ENCODE results near the gene ZDHHC14.

Gene ZDHHC14

DNA sequence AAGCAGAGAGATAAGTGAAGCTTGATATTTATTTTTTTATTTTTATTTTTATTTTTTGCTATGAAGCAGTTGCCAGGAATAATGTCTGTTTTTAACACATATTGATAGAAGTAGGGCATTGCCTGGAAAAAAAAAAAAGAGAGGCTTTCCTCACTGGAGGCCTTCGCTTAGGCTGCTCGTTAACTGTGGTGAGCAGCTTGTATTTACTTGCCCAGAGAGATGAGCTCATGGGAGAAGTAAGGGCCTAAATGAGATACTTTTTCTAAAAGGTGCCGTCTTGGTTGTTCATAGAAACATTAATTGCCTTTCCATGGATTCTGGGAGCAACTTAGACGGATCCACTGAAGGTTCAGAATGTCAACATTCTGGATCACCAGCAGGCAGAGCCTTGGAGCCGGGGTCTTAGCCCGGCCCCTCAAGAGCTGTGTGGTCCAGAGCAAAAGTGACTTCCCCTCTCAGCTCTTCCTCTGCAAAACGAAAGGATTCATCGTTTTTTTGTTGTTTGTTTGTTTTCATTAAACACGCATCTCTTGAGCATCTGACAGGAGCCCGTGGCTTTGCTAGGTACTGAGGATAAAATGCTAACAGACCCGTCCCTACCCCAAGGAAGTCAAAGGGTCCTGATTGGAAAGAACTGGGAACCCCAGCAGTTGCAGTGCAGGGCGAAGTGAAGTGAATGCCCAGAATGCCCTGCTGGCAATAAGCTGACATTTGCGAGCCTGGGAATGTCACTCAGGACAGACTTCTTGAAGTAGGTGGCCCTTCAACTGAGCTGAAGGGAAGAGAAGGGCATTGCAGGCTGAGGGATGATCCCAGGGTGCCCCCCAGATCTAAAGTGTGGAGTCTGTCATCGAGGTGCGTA is 138.5 kb downstream of the ZDHHC14 start:
- H3K27ac ChIP-seq: no peak overlapping the region
- TF ChIP-seq, protein P1, sequence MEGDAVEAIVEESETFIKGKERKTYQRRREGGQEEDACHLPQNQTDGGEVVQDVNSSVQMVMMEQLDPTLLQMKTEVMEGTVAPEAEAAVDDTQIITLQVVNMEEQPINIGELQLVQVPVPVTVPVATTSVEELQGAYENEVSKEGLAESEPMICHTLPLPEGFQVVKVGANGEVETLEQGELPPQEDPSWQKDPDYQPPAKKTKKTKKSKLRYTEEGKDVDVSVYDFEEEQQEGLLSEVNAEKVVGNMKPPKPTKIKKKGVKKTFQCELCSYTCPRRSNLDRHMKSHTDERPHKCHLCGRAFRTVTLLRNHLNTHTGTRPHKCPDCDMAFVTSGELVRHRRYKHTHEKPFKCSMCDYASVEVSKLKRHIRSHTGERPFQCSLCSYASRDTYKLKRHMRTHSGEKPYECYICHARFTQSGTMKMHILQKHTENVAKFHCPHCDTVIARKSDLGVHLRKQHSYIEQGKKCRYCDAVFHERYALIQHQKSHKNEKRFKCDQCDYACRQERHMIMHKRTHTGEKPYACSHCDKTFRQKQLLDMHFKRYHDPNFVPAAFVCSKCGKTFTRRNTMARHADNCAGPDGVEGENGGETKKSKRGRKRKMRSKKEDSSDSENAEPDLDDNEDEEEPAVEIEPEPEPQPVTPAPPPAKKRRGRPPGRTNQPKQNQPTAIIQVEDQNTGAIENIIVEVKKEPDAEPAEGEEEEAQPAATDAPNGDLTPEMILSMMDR (IDR thresholded peaks at IDR 0.05): no peak

DNA sequence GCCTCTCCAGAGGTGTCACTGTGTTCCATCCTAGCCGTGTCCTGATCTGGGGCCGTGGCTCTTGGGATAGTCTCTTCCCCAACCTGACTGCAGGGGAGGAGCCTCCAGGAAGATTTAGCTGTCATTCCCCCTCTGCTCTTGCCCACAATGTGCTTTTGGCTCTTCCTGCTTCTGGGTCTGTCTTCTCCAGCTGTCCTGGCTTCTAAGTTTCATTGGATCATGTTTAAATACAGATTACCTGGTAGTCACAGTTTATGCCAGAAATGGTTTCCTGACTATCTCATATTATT is 139.1 kb downstream of the ZDHHC14 start:
- TF ChIP-seq, protein P1 (IDR thresholded peaks at IDR 0.05): no peak
- TF ChIP-seq ZFX (IDR thresholded peaks at IDR 0.05; ENCODE audit: borderline replicate concordance): no peak
- H3K27ac ChIP-seq: no peak overlapping the region

DNA sequence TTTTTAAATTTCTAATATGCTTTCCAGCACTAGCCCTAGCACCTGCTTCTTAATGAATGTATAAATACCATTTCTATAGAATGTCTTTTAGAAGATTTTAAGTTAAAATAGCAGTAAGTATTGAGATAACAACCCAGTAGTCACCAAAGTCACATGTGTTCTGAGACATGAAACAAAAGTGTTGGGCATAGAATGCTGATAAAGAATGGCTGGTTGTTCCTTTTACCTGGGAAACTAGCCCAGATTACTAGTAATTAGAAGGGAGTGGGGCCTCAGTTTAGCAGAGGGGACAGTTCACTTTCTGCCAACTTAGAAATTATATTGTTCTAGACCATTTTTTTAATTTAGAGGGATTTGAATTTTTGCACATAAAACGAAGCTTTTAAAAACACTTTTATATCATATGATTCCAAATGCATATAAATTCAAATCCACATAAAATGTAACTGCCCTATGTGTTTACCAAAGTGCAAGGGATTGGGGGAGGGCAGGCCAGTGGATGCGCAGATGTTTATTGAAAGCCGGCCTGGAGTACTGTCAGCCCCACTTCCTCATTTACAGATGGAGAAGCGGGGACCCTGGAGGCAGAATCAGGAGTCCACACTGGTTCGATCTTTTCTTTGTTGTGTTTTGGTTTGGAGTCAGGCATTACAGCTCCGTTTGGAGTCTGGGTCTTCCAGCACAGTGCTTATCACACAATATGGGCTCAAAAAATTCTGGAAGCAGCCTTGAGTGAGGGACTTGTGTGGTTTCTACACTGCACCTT is 139.8 kb downstream of the ZDHHC14 start:
- TF ChIP-seq ZFX (IDR thresholded peaks at IDR 0.05; ENCODE audit: borderline replicate concordance): no peak
- TF ChIP-seq, protein P1 (IDR thresholded peaks at IDR 0.05): no peak

DNA sequence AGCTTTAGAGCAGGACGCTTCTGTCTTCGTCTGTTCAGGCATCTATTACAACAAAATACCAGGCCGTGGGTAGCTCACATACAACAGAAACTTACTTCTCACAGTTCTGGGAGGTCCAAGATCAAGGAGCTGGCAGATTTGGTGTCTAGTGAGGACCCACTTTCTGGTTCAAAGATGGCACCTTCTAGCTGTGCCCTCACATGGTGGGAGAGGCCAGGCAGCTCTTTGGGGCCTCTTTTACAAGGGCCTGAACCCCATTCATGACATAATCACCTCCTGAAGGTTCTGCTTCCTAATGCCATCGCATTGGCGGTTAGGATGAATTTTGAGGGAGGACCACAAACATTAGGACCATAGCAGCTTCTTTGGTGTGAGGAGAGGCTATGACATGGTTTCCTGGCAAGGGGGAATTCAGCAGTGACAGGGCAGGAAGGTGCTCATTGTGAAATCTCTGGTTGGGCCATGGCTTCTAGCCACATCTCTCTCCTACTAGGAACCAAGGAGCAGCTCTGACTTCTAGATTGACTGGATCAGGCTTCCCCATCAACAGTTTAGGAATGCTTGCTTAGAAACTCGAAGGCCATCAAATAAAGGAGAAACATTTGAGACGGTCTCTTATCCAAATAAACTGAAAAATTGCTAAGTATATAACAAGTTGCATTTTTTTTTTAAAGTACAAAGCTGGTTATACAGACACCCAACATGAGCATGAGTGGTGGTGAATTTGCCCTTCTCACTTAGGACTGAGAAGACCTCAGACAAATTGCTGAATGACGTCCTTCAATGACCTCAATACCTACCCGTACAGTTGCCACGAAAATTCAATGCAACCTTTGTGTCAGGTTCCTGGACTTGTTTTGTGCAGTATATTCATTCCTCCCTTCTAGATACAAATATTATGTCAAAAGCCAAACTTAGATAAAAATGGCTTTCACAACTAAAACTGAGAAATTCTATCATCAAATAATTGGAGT is 140.7 kb downstream of the ZDHHC14 start:
- no peak overlapping the region for H3K27ac ChIP-seq
- TF ChIP-seq, protein P1 (IDR thresholded peaks at IDR 0.05): no peak
- no peak for TF ChIP-seq ZFX (IDR thresholded peaks at IDR 0.05; ENCODE audit: borderline replicate concordance)

More for the DNA sequence above, 139.8 kb downstream of the ZDHHC14 start:
- H3K27ac ChIP-seq: no peak overlapping the region

DNA sequence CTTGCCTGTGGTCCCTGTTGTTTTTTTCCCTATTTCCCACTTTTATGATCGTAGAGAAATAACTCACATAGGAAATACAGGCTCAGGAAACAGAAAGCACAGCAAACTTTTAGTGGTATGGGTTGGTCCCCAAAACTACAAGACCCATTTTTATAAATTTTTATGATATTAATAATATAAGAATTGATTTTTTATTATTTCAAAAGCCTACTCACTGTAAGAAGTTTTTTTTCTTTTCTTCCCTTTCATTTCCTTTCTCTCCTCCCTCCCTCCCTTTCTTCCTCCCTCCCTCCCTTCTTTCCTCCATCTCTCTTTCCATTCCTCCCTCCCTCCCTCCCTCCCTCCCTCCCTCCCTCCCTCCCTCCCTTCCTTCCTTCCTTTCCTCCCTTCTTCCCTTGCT is 141.5 kb downstream of the ZDHHC14 start:
- TF ChIP-seq, protein P1 (IDR thresholded peaks at IDR 0.05): no peak
- no peak for TF ChIP-seq ZFX (IDR thresholded peaks at IDR 0.05; ENCODE audit: borderline replicate concordance)
- H3K27ac ChIP-seq: no peak overlapping the region

DNA sequence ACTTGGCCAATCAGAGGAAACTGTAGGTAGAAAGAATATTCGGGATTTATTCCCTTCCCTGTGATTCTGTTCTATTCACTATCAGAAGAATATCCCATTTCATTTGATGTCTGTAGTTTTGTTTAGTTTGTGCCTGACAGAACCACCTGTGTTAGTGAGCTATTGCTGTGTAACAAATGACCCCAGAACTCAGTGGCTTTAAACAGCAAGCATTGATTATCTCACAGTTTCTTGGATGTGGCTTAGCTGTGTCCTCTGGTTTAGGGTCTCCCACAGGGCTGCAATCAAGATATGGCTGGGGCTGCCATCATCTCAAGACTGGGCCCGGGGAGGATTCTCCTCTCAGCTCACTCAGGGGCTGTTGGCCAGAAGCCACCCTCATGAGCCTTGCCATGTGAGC is 143.7 kb downstream of the ZDHHC14 start:
- TF ChIP-seq ZFX (IDR thresholded peaks at IDR 0.05; ENCODE audit: borderline replicate concordance): no peak
- TF ChIP-seq, protein P1 (IDR thresholded peaks at IDR 0.05): no peak
- no peak overlapping the region for H3K27ac ChIP-seq

All from 22Rv1 (cell line).